NCI-H748 treated with DMSO at 0.1 percent for 48 hours (cell line): ENCODE data around the gene FCRLB.
"Not testable (repeated sequence)": the region's sequence is repeated elsewhere in the genome, so short reads cannot be mapped to it uniquely, and the experiment has no call there.

Experiments
- DNase-seq: peaks from one replicate; lab custom pipeline; 2025; lab: John Stamatoyannopoulos, UW

FCRLB gene

DNA sequence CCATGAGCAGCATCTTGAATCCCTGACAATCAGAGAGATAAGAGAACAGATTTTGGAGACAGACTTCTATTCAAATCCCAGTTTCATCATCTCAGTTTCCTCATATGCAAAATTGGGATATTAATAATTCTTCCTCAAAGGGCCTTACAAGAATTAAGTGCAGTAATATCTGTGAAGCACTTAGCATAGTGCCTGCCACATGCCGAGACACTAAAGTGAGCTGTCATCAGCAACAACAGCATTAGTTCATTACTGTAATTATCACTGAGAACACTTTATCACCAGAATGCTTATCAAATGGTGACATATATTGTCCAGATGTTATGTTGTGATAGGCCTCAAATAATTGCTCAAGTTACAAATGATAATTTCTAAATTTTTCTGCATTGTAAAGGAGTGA is 922 bp upstream of the FCRLB start:
- DNase-seq = no peak

DNA sequence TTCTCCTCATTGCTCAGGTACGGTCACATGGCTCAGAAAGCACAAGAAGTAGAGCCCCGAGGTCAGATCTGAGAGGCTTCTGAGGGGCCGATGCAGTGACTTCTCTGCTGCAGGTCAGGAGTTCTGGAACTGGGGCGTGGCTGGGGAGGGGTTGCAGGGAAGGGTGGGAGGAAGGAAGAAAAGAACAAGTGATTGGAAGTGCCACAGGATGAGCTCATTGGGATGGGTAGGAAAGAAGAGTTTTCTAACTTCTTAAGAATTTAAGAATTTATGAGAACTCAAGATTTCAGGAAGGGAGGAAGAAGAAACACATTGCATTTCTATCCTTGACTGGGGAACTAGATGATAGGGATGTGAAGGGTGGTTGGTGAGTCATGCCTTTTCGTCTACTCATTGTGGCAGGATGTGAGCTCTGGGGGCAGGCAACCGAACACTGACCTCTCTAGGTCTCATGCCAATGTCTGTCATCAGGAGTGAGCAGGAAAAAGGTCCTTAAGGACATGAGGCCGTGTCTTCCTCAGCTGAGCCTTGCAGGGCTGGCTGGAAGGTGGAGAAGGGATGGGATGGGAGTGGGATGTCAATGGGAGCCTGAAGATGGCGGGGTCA is 497 bp downstream of the FCRLB start:
- no peak for DNase-seq

DNA sequence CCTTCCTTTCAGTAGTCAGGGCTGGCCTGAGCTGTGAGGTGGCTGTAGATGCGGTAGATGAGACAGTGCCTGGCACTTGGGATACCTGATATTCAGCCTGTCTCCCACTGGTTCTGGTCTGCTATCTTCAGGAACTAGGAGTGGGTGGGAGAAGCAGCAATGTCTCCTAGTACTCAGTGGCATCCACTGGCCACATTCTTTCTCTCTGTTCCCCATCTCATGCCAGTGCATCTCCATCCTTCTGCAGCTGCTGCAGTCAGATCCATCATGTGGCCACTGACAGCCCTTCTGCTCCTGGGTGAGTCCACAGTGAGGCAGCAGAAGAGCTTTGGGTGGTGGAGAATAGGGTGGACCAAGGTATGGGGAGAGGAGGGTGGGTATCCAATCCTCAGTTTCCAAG is 1.1 kb downstream of the FCRLB start:
- DNase-seq = no peak

DNA sequence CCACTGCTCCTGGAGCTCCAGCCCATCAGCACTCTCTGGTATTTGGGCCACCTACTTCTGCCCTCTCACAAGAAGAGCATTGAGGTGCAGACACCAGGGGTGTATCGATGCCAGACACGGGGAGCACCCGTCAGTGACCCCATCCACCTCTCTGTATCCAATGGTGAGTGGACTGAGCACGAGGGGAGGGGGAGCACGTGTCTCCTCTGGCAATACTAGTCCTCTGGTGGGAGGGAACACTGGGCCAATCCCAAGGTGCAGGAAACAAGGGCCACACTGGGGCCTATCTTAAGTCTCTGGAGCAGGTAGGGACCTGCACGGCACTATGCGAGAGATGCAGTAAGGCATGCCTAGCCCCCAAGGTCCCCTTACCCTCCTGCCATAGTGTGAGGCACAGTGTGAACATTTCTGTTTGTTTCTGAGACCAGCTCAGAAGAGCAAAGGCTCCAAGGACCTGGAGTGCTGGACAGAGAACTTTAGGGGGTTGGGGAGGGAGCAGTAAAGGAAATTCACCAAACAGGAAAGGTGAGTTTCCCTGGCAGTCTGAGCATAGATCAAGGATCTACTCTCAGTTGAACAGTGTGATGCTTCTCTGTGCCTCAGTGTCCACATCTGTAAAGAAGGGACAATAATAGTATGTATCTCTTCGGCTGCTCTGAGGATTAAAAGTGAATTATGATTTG is 2.3 kb downstream of the FCRLB start:
- DNase-seq = no peak

DNA sequence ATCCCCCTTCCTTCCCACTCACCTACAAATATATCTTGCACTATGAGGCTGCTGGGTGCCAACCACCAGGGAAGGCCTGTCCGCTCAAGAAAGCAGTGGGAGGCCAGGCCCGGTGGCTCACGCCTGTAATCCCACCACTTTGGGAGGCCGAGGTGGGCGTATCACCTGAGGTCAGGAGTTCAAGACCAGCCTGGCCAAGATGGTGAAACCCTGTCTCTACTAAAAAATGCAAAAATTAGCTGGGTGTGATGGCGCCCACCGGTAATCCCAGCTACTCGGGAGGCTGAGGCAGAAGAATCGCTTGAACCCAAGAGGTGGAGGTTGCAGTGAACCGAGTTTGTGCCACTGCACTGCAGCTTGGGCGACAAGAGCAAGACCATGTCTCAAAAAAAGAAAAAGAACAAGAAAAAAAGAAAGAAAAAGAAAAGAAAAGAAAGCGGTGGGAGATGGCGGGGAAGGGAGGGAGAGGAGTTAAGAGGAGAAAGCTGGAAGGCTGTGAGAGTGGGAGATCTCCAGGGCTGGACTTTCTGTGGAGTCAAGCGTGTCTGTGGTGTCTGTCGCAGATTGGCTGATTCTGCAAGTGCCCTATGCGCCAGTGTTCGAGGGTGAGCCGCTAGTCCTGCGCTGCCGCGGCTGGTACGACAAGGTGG is 4.0 kb downstream of the FCRLB start:
- DNase-seq = not testable (repeated sequence)

DNA sequence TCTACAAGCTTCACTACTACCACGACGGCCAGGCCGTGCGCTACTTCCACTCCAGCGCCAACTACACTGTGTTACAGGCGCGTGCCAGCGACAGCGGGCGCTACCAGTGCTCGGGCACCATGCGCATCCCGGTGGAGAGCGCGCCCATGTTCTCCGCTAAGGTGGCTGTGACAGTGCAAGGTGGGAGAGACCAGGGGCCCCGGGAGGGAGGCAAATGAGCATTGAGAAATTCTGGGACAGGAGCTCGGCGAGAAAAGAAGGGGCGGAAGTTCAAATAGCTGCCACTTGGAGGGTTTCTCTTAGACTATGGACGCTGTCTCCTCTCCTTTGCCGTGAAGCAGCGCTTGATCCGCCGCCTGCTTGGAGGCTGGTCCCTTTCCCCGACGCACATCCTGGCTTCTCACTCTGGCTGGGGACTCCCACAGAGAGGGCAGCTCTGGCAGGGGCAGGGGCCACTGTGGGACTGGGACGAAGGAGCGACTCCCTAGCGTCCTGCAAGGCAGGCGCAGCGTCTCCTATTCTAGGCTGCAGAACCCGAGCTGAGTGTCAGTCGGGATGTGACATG is 4.6 kb downstream of the FCRLB start:
- peak; percentile 30 for DNase-seq

DNA sequence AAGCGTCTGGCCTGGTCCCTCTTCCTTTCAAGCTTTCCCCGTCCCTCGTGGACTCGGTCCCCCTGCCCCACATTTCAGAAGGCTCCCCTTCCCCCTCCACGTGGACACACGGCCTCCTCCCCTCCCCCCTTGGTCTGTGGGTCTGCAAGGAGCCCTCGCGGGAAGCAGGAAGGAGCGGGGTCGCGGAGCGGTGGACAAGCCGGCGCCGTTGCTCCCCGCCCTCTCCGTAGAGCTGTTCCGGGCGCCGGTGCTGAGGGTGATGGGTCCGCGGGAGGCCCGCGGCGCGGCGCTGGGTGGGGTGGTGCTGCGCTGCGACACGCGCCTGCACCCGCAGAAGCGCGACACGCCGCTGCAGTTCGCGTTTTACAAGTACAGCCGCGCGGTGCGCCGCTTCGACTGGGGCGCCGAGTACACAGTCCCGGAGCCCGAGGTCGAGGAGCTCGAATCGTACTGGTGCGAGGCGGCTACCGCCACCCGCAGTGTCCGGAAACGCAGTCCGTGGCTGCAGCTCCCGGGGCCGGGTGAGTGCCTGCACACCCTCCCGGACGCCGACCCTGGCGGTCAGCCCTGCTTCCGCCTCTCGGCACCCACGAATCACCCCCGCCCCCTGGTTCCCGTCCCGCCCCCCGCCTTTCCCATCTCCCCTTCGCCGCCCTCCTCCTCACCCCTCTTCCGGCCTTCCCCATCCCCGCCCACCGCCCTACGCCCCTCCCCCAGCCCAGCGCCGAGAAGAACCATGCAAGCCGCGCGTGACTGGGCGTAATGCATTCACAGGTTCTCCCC is 5.3 kb downstream of the FCRLB start:
- peak; percentile 35 for DNase-seq

DNA sequence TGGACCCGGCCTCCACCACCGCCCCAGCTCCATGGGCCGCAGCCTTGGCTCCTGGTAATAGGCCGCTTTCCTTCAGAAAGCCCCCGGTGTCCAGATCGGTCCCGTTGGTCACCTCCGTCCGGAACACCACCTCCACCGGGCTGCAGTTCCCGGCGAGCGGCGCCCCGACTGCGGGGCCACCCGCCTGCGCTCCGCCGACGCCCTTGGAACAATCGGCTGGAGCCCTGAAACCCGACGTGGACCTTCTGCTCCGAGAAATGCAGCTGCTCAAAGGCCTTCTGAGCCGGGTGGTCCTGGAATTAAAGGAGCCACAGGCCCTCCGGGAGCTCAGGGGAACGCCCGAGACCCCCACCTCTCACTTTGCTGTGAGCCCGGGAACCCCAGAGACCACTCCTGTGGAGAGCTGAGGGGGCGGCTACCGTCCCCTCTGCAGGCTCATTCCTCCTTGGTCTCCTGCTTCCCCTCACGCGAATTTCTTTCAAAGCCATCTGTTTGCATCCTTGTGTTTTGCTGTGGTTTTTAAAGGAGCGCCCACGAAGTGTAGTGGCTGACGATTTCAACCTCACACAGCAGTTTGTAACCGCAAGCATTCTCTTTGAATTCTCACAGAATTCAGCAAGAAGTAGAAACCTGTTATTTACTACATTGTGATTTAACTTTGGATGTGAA is 6.0 kb downstream of the FCRLB start:
- DNase-seq = no peak

DNA sequence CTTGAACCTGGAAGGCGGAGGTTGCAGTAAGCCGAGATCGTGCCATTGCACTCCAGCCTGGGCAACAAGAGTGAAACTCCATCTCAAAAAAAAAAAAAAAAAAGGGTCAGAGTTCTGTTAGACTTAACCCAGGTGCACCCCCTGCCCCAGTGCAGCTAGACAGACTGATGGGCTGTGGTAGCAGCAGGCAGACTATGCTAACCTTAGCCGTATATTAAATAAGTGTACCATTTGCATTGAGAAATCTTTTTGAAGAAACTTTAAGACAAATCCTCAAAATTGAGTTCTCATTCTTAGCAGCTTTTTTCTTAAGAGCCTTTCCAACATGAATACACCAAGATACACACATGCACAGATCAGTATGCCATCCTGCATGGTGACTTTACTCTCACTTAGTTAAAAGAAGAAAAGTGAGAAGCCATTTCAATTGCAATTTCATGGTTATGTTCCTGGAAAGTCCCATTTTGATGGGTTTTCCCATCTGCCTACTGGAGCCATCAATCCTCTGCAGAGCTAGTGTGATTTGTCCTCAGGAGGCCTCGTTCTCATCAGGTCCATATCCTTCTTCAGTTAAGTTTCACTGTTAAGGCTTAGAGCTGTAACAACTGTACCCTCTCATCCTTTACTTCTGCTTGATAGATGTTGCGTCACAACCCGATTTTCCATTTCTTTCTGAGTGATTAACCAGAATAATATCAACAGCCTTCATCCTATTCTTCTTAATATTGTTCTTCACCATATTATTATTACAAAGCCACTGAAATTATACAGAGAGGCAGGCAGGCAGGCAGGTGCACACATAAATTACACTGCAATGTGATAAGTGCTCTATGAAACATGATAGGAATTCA is 7.3 kb downstream of the FCRLB start:
- DNase-seq = no peak

DNA sequence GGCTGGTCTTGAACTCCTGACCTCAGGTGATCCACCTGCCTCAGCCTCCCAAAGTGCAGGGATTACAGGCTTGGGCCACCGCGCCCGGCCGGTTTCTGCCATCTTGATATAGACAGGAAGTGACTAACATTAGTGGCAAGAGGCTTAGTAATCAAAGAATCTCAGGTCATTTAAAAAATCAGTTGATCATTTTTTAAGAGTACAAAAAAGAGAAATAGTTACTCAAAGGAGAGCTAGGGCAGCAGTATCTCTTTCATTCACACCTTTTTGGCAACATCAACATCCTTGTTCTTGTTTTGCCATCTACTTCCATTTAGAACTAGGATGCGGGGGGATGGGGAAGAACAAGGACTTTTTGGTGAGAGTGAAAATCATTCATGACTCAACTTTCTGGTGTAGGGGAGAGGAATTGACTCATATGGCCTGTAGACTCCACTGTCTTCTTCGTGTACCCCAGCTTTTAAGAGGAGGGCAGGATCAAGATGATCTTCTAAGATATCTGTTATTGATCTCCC is 8.8 kb downstream of the FCRLB start:
- DNase-seq = no peak

DNA sequence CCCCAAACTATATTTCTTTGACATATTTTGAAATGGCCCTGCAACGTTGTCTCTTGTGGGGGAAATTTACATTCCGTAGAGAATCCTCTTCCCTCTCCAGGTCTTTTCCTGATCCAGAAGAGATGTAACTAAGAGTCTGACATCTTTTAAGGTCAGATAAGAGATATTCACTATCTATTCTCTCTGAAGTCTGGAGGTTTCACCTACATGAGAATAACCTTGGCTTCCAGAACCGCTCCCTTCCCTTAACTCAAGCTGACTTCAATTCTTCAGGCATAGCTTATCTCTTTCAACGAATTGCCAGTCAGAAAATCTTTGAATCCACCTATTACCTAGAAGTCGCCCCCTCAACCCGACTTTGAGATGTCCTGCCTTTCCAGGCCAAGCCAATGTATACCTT is 9.9 kb downstream of the FCRLB start:
- no peak for DNase-seq

DNA sequence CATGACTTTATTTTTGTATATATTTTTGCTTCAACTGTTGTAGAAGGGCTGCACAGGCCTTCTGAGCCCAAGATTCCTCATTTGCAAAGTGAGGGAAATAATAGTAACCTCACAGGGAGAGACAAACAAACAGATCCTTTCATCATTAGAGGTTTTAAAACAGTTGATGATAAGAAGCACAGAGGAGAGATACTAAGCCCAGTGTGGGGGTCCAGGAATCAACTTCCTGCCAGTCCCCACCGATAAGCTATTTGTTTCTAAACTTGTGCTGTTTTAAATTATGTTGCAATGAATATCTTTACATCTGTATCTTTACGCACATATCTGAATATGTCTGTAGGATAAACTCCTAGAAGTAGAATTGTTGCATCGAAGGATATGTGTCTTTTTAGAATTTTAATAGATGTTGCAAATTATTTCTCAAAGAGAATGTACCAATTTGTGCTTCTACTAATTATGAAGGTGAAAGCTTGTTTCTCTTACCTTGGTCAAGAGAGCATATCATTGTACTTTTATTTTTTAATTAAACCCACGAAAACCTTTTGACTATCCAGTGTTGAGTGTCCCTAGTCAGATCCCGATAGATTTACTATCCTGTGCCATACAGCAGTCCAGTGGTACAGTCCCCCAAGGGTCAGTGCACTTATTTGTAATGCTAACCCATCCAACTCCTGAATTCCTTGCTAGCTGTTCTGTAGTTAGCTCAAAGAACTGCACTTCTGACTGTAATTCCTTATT is 10.8 kb downstream of the FCRLB start:
- no peak for DNase-seq

DNA sequence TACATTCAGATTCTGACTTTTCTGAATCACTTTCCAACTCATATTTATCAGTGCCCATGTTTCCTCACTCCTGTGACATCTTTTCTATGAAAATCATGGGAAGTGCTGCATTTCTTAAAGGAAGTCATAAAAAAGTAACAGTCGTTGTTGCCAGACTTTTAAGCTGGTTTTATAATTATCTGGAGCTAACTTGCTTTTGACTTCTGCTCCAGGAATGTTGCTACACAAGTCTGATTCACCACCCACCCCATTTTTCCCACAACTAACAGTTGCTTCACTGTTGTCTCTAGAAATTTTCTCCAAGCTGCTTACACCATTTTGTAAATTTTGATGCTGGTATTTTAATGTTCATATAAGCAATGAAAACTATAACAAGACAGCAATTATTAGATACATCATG is 12.2 kb downstream of the FCRLB start:
- no peak for DNase-seq

DNA sequence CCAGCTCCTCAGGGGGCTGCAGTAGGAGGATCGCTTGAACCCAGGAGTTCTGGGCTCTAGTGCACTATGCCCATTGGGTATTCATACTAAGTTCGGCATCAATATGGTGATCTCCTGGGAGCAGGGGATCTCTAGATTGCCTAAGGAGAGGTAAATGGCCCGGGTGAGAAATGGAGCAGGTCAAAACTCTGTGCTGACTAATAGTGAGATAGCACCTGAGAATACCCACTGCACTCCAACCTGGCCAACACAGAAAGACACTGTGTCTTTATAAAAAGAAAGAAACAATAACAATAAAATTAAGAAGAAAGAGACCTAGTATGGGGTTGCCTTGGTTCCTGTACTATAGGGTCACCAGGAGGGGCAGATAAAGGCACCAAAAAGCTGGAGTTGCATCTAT is 14.5 kb downstream of the FCRLB start:
- no peak for DNase-seq

DNA sequence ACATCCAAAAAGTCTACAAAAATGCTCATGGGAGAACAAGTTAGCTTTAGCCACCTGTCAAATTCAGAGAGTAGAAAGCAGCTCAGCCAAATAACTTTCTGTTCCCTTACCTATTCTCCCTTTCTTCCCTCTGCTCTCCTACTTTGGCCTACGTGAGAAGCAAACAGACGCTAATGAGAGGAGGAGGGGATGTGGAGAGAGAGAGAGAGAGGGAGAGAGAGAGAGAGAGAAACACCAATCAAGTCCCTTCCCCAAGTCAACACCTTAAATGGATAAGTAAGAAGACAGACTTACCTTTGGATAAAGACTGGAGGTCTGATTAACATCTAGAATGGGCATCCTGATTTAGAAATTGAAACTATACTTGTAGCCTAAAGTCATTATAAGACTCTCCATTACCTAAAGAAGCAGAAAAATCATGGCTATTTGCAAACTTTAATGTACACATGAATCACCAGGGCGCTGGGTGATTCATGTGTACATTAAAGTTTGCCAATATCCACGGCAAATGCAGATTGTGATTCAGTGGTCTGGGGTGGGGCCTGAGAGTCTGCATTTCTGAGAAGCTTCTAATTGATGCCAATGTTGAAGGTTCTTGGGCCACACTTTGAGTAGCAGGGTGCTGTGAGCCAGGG is 15.1 kb downstream of the FCRLB start:
- no peak for DNase-seq

DNA sequence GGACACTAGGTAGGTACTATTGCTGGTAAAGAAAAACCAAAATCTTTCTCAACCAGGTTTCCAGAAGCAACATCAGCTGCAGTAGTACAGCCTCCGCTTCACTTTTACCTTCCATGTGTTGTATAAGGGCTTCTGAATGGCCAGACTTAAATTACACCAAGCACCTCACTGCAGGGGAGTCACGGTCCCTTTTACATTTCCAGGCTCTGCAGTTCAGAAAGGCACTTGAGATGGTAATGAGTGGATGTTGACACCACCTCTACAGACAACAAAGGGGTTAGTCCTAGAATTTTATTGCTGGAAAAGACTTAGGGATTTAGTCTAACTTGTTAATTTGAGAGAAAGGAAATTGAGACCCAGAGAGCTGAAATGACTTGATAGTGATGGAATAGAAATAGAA is 16.3 kb downstream of the FCRLB start:
- DNase-seq = no peak

DNA sequence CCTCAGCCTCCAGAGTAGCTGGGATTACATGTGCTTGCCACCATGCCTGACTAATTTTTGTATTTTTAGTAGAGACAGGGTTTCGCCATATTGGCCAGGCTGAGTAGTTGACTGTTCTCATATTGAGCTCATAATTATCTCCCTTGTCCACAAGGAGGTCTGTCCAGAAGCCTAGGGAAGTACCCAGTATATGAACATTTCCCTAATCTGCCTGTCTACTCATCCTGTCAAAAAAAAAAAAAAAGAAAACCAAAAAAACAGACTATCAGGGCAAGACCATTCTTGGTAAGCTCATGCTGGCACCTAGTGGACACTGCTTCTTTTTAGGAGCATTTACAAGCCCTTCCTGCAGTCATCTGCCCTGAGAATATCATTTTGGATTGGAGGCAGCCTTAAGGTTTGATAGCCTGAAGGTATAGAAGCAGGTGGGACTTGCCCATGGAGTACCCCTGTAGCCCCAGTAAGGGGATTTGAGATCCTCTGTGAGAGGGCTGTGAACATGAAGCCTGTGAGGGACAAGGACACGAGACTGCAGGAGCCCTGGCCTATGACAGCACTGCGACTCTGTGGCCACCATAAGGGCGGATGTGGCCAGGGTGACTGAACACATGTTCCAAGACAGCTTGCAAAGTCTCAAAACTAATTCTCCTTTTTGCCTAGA is 17.4 kb downstream of the FCRLB start:
- DNase-seq = peak; percentile 29

DNA sequence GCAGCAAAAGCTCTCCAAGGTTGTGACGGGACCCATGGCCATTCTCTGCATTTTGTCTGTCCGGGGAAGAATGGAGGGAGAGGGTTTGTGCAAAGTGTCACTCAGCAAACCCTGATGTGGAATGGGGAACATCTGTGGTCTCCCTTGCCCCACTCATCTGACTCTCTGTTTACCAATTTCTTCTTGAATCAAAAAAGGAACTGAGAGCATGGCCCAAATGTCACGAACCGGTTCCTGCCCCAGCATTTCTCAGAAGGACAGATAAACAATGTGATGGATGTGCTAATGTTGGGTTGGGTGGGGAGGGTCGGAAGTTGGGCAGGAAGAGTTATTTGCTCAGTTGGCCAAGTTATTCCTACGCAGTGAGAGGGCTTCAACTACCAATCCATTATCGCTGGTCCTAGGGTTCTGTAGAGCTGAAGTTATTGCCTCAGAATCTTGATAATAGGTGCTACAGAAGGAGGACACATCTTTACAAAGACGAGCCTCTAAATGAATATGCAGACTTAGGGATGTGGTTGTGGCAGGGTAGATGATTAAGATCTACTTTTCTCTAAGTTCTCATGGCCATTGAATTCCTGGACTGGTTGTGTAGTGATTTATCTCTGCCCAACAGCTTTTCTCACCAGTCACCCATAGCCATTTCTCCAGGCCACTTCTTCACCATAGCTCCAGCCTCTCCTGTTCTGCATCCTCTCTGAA is 18.7 kb downstream of the FCRLB start:
- DNase-seq = no peak
